ENCODE results near the gene CUX1.

CUX1 gene

GRCh38 chr7:102303669-102304422 is 486.4 kb downstream of the CUX1 start:
- no peak for TF ChIP-seq CTCF (conservative IDR thresholded peaks at IDR 0.05)
- no peak overlapping the region for H3K27ac ChIP-seq

GRCh38 chr7:102304668-102305067 is 487.2 kb downstream of the CUX1 start:
- no peak overlapping the region for H3K27ac ChIP-seq
- no peak for TF ChIP-seq CTCF (conservative IDR thresholded peaks at IDR 0.05)

- TF ChIP-seq CTCF (conservative IDR thresholded peaks at IDR 0.05): no peak
- H3K27ac ChIP-seq: no peak overlapping the region
Measured at GRCh38 chr7:102305414-102306268, 488.2 kb downstream of the CUX1 start.

- H3K27ac ChIP-seq: no peak overlapping the region
- no peak for TF ChIP-seq CTCF (conservative IDR thresholded peaks at IDR 0.05)
Measured at GRCh38 chr7:102306916-102307677, 489.7 kb downstream of the CUX1 start.

- H3K27ac ChIP-seq: no peak overlapping the region
- no peak for TF ChIP-seq CTCF (conservative IDR thresholded peaks at IDR 0.05)
Measured at GRCh38 chr7:102310414-102310815, 493.0 kb downstream of the CUX1 start.

- no peak for TF ChIP-seq CTCF (conservative IDR thresholded peaks at IDR 0.05)
- no peak overlapping the region for H3K27ac ChIP-seq
Measured at GRCh38 chr7:102312317-102312716, 494.9 kb downstream of the CUX1 start.

Data from VCaP (cell line).